ENCODE data around the gene CCDC68. TPM values are rescaled to one million over a fixed set of nuclear protein-coding genes. Genes with fewer than 3 reads are reported as not detected.

CCDC68 gene
- total RNA-seq, 6 donors from 2014 or later: 12.4 to 37.7 (median 26.2) TPM

DNA sequence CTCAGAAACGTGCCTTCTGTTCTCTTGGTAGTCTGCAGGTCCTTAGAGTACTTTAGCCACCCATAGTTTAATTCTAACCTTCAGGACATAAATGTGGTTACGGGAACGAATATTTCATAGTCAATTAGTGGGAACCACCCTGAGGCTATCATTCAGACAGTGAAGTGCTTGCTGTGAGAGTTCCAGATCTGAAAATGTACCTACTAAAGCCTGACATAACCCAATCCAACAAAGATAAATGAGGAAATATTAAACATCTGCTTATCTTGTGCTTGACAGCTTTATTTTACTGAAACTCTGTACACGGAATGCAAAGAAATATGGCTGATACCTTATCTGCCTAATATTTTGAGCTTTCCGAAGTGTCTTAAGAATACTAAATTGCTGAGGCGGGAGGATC is 88.0 kb downstream of the CCDC68 start:
- H3K4me3 ChIP-seq: no peak overlapping the region
- no peak for DNase-seq
- TF ChIP-seq POLR2A (IDR thresholded peaks at IDR 0.05) (no peak), POLR2AphosphoS5 (IDR thresholded peaks at IDR 0.05) (no peak), EP300 (IDR thresholded peaks at IDR 0.05) (no peak)
- TF ChIP-seq, protein P1, sequence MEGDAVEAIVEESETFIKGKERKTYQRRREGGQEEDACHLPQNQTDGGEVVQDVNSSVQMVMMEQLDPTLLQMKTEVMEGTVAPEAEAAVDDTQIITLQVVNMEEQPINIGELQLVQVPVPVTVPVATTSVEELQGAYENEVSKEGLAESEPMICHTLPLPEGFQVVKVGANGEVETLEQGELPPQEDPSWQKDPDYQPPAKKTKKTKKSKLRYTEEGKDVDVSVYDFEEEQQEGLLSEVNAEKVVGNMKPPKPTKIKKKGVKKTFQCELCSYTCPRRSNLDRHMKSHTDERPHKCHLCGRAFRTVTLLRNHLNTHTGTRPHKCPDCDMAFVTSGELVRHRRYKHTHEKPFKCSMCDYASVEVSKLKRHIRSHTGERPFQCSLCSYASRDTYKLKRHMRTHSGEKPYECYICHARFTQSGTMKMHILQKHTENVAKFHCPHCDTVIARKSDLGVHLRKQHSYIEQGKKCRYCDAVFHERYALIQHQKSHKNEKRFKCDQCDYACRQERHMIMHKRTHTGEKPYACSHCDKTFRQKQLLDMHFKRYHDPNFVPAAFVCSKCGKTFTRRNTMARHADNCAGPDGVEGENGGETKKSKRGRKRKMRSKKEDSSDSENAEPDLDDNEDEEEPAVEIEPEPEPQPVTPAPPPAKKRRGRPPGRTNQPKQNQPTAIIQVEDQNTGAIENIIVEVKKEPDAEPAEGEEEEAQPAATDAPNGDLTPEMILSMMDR (IDR thresholded peaks at IDR 0.05): no peak
- no peaks in the 10 kb centered on the region for H3K9me3 ChIP-seq
- no peaks in the 10 kb centered on the region for H3K27me3 ChIP-seq
- H3K4me1 ChIP-seq: no peaks in the 10 kb centered on the region
- 78 to 83% methylated on average over 6 of the region's 6 CpGs for WGBS, 2 donors
- H3K36me3 ChIP-seq: no peaks in the 10 kb centered on the region
- no peak for ATAC-seq (ENCODE audit: low FRiP score in 2 of 2)
- H3K27ac ChIP-seq: no peak overlapping the region

DNA sequence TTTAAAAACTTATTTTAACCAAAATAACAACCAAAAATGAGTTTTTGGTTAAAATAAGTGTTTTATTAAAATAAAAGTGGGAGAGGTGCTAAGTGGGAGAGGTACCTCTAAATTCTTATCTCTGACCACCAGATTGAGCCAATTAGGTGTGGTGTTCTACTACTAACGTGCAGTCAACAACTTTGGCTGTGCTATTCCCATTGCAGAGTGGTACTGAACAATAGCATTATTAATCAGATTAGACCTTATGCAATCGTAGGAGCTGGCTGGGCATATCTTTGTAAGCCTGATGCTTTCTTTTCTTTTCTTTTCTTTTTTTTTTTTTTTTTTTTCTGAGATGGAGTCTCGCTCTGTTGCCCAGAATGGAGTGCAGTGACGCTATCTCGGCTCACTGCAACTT is 92.1 kb downstream of the CCDC68 start:
- H3K36me3 ChIP-seq: no peaks in the 10 kb centered on the region
- no peaks in the 10 kb centered on the region for H3K27me3 ChIP-seq
- WGBS, 2 donors: 87 to 91% methylated on average over 5 of the region's 5 CpGs
- ATAC-seq (ENCODE audit: low FRiP score in 2 of 2) (no peak), DNase-seq (no peak)
- no peak overlapping the region for H3K4me3 ChIP-seq
- H3K4me1 ChIP-seq: no peaks in the 10 kb centered on the region
- H3K9me3 ChIP-seq: no peaks in the 10 kb centered on the region
- TF ChIP-seq, protein P1 (IDR thresholded peaks at IDR 0.05): no peak
- TF ChIP-seq EP300 (IDR thresholded peaks at IDR 0.05) (no peak), POLR2A (IDR thresholded peaks at IDR 0.05) (no peak), POLR2AphosphoS5 (IDR thresholded peaks at IDR 0.05) (no peak)
- no peak overlapping the region for H3K27ac ChIP-seq

DNA sequence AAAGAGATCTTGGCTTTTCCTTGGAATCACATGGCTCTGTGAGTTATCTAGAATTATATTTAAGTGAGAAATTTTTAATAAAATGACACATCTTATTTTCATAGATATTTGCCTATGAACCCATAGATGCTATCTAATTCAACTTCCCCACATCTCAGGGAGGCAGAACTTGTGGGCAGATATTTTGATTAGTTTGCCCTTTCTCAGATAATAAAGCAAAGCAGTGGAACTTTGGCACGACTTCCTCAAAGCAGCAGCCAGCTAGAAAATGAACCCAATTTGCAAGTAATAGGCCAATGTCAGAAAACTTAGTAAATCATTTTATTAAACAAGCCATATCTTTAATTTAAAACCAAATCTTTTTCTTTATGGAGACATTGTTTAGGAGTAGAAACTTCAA is 98.3 kb downstream of the CCDC68 start:
- H3K27me3 ChIP-seq: no peaks in the 10 kb centered on the region
- no peak for DNase-seq
- H3K36me3 ChIP-seq: no peaks in the 10 kb centered on the region
- TF ChIP-seq, protein P1 (IDR thresholded peaks at IDR 0.05): no peak
- no peak for TF ChIP-seq EP300 (IDR thresholded peaks at IDR 0.05)
- no peak for TF ChIP-seq POLR2A (IDR thresholded peaks at IDR 0.05)
- no peak for TF ChIP-seq POLR2AphosphoS5 (IDR thresholded peaks at IDR 0.05)
- no peak overlapping the region for H3K4me3 ChIP-seq
- 48 to 60% methylated on average over 1 of the region's 1 CpG for WGBS, 2 donors
- no peaks in the 10 kb centered on the region for H3K4me1 ChIP-seq
- H3K9me3 ChIP-seq: no peaks in the 10 kb centered on the region
- no peak for ATAC-seq (ENCODE audit: low FRiP score in 2 of 2)
- H3K27ac ChIP-seq: no peak overlapping the region

DNA sequence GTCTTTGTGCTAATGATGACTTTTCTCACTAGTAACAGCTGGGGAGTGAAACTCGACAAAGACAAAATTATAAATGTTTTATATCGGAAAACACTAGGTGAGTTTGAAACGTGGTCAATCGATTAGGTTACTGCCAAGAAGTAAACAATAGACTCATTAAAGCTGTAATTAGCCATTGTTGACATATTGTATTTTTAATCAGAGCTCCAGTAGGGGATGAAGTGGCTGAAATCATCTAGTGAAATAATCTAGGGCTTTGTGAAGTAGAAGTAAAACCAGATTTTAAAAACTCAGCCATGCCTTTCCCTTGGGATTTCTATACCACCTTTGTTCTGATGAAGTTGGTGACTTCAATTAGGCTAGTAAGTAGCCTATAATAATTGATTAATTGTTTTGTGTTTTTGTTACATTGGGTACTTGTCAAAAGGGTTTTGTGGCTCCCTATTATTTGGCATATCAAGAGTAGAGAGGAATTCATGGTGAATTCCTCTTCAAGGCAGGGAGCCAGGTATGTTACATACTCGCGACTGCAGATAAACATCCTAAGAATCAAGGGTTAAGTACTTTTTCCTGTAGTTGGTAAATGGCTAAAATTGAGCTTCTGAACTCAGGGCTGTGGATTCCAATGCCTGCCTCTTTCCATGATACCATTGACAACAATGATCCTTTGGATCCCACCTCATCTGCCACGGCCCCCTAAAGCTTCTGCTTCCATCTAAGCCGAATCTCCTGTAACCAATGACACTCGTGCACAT is 99.4 kb downstream of the CCDC68 start:
- Histone ChIP-seq H3K27me3 (no peaks in the 10 kb centered on the region), H3K9me3 (no peaks in the 10 kb centered on the region), H3K36me3 (no peaks in the 10 kb centered on the region), H3K27ac (no peak overlapping the region), H3K4me1 (no peaks in the 10 kb centered on the region), H3K4me3 (no peak overlapping the region)
- 71% methylated on average over 9 of the region's 9 CpGs for WGBS, 2 donors
- DNase-seq (no peak), ATAC-seq (ENCODE audit: low FRiP score in 2 of 2) (no peak)
- TF ChIP-seq, protein P1 (IDR thresholded peaks at IDR 0.05): no peak
- TF ChIP-seq POLR2A (IDR thresholded peaks at IDR 0.05) (no peak), POLR2AphosphoS5 (IDR thresholded peaks at IDR 0.05) (no peak), EP300 (IDR thresholded peaks at IDR 0.05) (no peak)

DNA sequence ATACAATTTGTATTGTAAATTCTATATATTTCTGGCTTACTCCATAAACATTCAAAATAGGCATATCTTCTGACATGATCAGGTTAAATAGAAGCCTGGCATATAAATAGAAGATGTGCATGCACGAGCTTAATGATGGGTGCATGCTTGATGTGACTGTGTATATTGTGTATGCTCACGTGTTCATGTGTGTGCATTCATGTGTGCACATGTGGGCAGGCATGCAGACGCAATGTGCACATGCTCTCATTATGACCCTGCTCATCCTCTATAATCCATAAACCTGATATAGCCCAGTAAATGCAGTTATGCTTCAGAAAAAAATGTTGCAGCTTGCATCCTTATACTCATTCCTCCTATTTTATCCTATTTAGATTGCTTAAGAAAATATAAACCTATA is 101.8 kb downstream of the CCDC68 start:
- peaks cover 0 to 3% (median under 1%) of the 10 kb centered on the region in 4 donors for H3K4me1 ChIP-seq
- ATAC-seq (ENCODE audit: low FRiP score in 2 of 2) (no peak), DNase-seq (no peak)
- no peaks in the 10 kb centered on the region for H3K36me3 ChIP-seq
- WGBS, 2 donors: 88 to 97% methylated on average over 3 of the region's 3 CpGs
- no peaks in the 10 kb centered on the region for H3K27me3 ChIP-seq
- no peak overlapping the region for H3K27ac ChIP-seq
- H3K4me3 ChIP-seq: no peak overlapping the region
- TF ChIP-seq POLR2AphosphoS5 (IDR thresholded peaks at IDR 0.05): no peak
- no peak for TF ChIP-seq EP300 (IDR thresholded peaks at IDR 0.05)
- TF ChIP-seq, protein P1 (IDR thresholded peaks at IDR 0.05): no peak
- TF ChIP-seq POLR2A (IDR thresholded peaks at IDR 0.05): no peak
- H3K9me3 ChIP-seq: no peaks in the 10 kb centered on the region

Data from upper lobe of left lung (tissue), 6 donors.